IMR-90 (cell line): ENCODE data around the gene ADARB2. TPM values are rescaled to one million over a fixed set of nuclear protein-coding genes. Genes with fewer than 3 reads are reported as not detected.

Experiments
- ATAC-seq: fragments of 200-7000 bp; cut with Tn5 transposase; 2 replicates; pipeline ENCODE4 v1.9.1; 2020; ENCODE audit warnings: low read depth, mild to moderate bottlenecking, moderate library complexity
- BruUV-seq: library from RNA; stranded (reverse); fragments of 400-500 nt; replicated peaks from 2 replicates; lab custom pipeline; 2021; lab: Mats Ljungman, UMichigan
- CTCF ChIA-PET: fragments of 300-600 bp; formaldehyde crosslinking; extraction: SDS; loops from one replicate; lab custom pipeline; 2021; ENCODE audit warnings: antibody characterized with exemption; lab: Yijun Ruan, JAX
- POLR2A ChIA-PET: fragments of 300-600 bp; sonication (Branson Sonifier 250); formaldehyde crosslinking; loops from one replicate; lab custom pipeline; 2022; ENCODE audit warnings: antibody characterized with exemption; ENCODE audit not compliant: unreplicated experiment; lab: Charles Lee
- DNase-seq: peaks from one replicate; pipeline ENCODE4 v3.0.0; 2013
- H2AFZ ChIP-seq: replicated peaks from 2 replicates; pipeline ENCODE3; 2013; ENCODE audit warnings: low read length, mild to moderate bottlenecking; ENCODE audit not compliant: poor library complexity
- H2AK5ac ChIP-seq: 2 replicates; pipeline ENCODE4 v1.6.1; 2013; ENCODE audit warnings: low read depth, low read length, inconsistent platforms
- H2AK9ac ChIP-seq: replicated peaks from 2 replicates; pipeline ENCODE3; 2013; ENCODE audit warnings: mild to moderate bottlenecking, low read depth, low read length, moderate library complexity; ENCODE audit not compliant: poor library complexity
- H2BK120ac ChIP-seq: 2 replicates; pipeline ENCODE4 v1.6.1; 2013; ENCODE audit warnings: low read depth, low read length, inconsistent platforms
- H2BK15ac ChIP-seq: 3 replicates; pipeline ENCODE4 v1.6.1; 2013; ENCODE audit warnings: low read depth, low read length, inconsistent platforms
- H2BK20ac ChIP-seq: 2 replicates; pipeline ENCODE4 v1.6.1; 2013; ENCODE audit warnings: low read depth, mild to moderate bottlenecking, inconsistent platforms, low read length, moderate library complexity
- H2BK5ac ChIP-seq: 2 replicates; pipeline ENCODE4 v1.6.1; 2013; ENCODE audit warnings: mild to moderate bottlenecking, low read depth, low read length, inconsistent platforms; ENCODE audit not compliant: poor library complexity, severe bottlenecking
- H3K14ac ChIP-seq: replicated peaks from 2 replicates; pipeline ENCODE4 v1.6.1; 2013; ENCODE audit warnings: low read depth, low read length, inconsistent platforms
- H3K18ac ChIP-seq: 2 replicates; pipeline ENCODE4 v1.6.1; 2013; ENCODE audit warnings: low read depth, low read length, control low read depth
- H3K23ac ChIP-seq: 2 replicates; pipeline ENCODE4 v1.6.1; 2013; ENCODE audit warnings: low read depth, low read length, inconsistent platforms
- H3K27ac ChIP-seq: 2 replicates; pipeline ENCODE4 v1.5.1; 2013; ENCODE audit warnings: mild to moderate bottlenecking, control low read depth, low read length; ENCODE audit not compliant: insufficient read depth
- H3K27me3 ChIP-seq: 2 replicates; pipeline ENCODE4 v1.6.1; 2013; ENCODE audit warnings: low read length; ENCODE audit not compliant: control insufficient read depth, insufficient read depth
- H3K36me3 ChIP-seq: 2 replicates; pipeline ENCODE4 v1.6.1; 2013; ENCODE audit warnings: low read length, mixed read lengths; ENCODE audit not compliant: control insufficient read depth, insufficient read depth
- H3K4ac ChIP-seq: 2 replicates; pipeline ENCODE4 v1.6.1; 2013; ENCODE audit warnings: low read depth, low read length, inconsistent platforms
- H3K4me1 ChIP-seq: 2 replicates; pipeline ENCODE4 v1.6.1; 2013; ENCODE audit warnings: low read length, mixed read lengths; ENCODE audit not compliant: control insufficient read depth, insufficient read depth
- H3K4me2 ChIP-seq: 2 replicates; pipeline ENCODE4 v1.6.1; 2013; ENCODE audit warnings: low read depth, mild to moderate bottlenecking, control low read depth, low read length, moderate library complexity
- H3K4me3 ChIP-seq: 2 replicates; pipeline ENCODE4 v1.5.1; 2013; ENCODE audit warnings: low read depth, mild to moderate bottlenecking, control low read depth, low read length, moderate library complexity; ENCODE audit not compliant: insufficient read depth
- H3K56ac ChIP-seq: 2 replicates; pipeline ENCODE4 v1.6.1; 2013; ENCODE audit warnings: low read length, inconsistent platforms; ENCODE audit not compliant: insufficient read depth; ENCODE audit errors: extremely low read depth
- H3K79me1 ChIP-seq, 2 experiments: 2 replicates each; pipeline ENCODE4 v1.6.1; 2013; ENCODE audit warnings: low read length in 2 of 2, inconsistent platforms in 1 of 2, low read depth in 1 of 2
- H3K9ac ChIP-seq: 2 replicates; pipeline ENCODE4 v1.6.1; 2013; ENCODE audit warnings: low read depth, low read length, control low read depth
- H3K9me1 ChIP-seq: 2 replicates; pipeline ENCODE4 v1.6.1; 2013; ENCODE audit warnings: low read length, inconsistent platforms; ENCODE audit not compliant: insufficient read depth
- H3K9me3 ChIP-seq: 2 replicates; pipeline ENCODE4 v1.6.1; 2013; ENCODE audit warnings: low read length; ENCODE audit not compliant: control insufficient read depth, insufficient read depth
- H4K20me1 ChIP-seq: 2 replicates; pipeline ENCODE4 v1.6.1; 2013; ENCODE audit warnings: low read length, inconsistent platforms; ENCODE audit not compliant: insufficient read depth
- H4K5ac ChIP-seq: 2 replicates; pipeline ENCODE4 v1.6.1; 2013; ENCODE audit warnings: mild to moderate bottlenecking, low read depth, low read length, control low read depth
- H4K8ac ChIP-seq, 2 experiments: 2 replicates each; pipeline ENCODE4 v1.6.1; 2013; ENCODE audit warnings: low read depth in 2 of 2, low read length in 2 of 2, control low read depth in 1 of 2, inconsistent platforms in 1 of 2
- H4K91ac ChIP-seq: 2 replicates; pipeline ENCODE4 v1.6.1; 2013; ENCODE audit warnings: low read depth, low read length, inconsistent platforms; ENCODE audit not compliant: insufficient read depth
- BHLHE40 ChIP-seq: fragments of 150-350 bp; IDR thresholded peaks from 2 replicates; pipeline ENCODE4 v1.6.1; 2016; ENCODE audit warnings: mild to moderate bottlenecking, low read depth, low read length
- CEBPB ChIP-seq: IDR thresholded peaks from 2 replicates; pipeline ENCODE4 v1.6.1; 2012; ENCODE audit warnings: low read depth, low read length, improper control_type of control experiment
- CHD1 ChIP-seq: IDR thresholded peaks from 2 replicates; pipeline ENCODE4 v1.6.1; 2012; ENCODE audit warnings: low read depth, low read length, improper control_type of control experiment
- FOS ChIP-seq: fragments of 150-350 bp; IDR thresholded peaks from 2 replicates; pipeline ENCODE4 v1.6.1; 2016; ENCODE audit warnings: low read depth, low read length
- MAFK ChIP-seq: IDR thresholded peaks from 2 replicates; pipeline ENCODE4 v1.6.1; 2012; ENCODE audit warnings: low read depth, low read length, improper control_type of control experiment
- MAZ ChIP-seq: IDR thresholded peaks from 2 replicates; pipeline ENCODE4 v1.6.1; 2012; ENCODE audit warnings: low read depth, mild to moderate bottlenecking, low read length, improper control_type of control experiment, moderate library complexity, borderline replicate concordance
- MXI1 ChIP-seq: IDR thresholded peaks from 2 replicates; pipeline ENCODE4 v1.6.1; 2012; ENCODE audit warnings: low read depth, mild to moderate bottlenecking, low read length, moderate library complexity, borderline replicate concordance
- NFE2L2 ChIP-seq: fragments of 150-350 bp; IDR thresholded peaks from 2 replicates; pipeline ENCODE4 v1.6.1; 2016; ENCODE audit warnings: low read depth, mild to moderate bottlenecking, low read length
- POLR2A ChIP-seq: IDR thresholded peaks from 2 replicates; pipeline ENCODE4 v1.6.1; 2012; ENCODE audit warnings: mild to moderate bottlenecking, low read depth, low read length
- RAD21 ChIP-seq: IDR thresholded peaks from 2 replicates; pipeline ENCODE4 v1.6.1; 2012; ENCODE audit warnings: low read length, improper control_type of control experiment
- RCOR1 ChIP-seq: IDR thresholded peaks from 2 replicates; pipeline ENCODE4 v1.6.1; 2012; ENCODE audit warnings: mild to moderate bottlenecking, low read length, improper control_type of control experiment; ENCODE audit not compliant: insufficient replicate concordance
- RFX5 ChIP-seq: IDR thresholded peaks from 2 replicates; pipeline ENCODE4 v1.8.0; 2012; ENCODE audit warnings: low read depth, mild to moderate bottlenecking, low read length, moderate library complexity
- SMC3 ChIP-seq: fragments of 150-350 bp; IDR thresholded peaks from 2 replicates; pipeline ENCODE4 v1.6.1; 2016; ENCODE audit warnings: low read depth, mild to moderate bottlenecking, antibody characterized with exemption, low read length, moderate library complexity
- USF2 ChIP-seq: fragments of 150-350 bp; IDR thresholded peaks from 2 replicates; pipeline ENCODE4 v1.6.1; 2017; ENCODE audit warnings: mild to moderate bottlenecking, antibody characterized with exemption, low read length, low read depth
- WGBS, 2 experiments: methylation state at CpG; one replicate each; pipeline versions ENCODE4 v1.1.5 to v1.1.7; 2013; ENCODE audit warnings: missing lambda C conversion rate in 2 of 2; ENCODE audit not compliant: insufficient read length in 1 of 2; ENCODE audit errors: extremely low coverage in 2 of 2; 5-methylcytosine and 5-hydroxymethylcytosine counted together
- dilution Hi-C: fragments of 300-500 bp; cut with HindIII; formaldehyde crosslinking; loops from one replicate; pipeline ENCODE4 v1.14.3; 2018; ENCODE audit warnings: low sequenced_read_pairs; ENCODE audit not compliant: unreplicated experiment
- in situ Hi-C: fragments of 300-500 bp; cut with MboI; formaldehyde crosslinking; loops from 3 replicates; pipeline ENCODE4 v1.14.3; 2019; ENCODE audit warnings: low sequenced_read_pairs, inconsistent platforms, mixed read lengths
- intact Hi-C: fragments of 100-400 bp; cut with micrococcal nuclease; formaldehyde crosslinking; loops from 2 replicates; pipeline ENCODE4 v1.10.0; 2022
- polyA plus RNA-seq, 3 experiments: library from polyadenylated mRNA; depleted of rRNA; stranded (reverse); fragments of >200 nt; gene quantifications; 2 replicates each; pipeline ENCODE4 v1.2.3, GENCODE V29; 2012; ENCODE audit warnings: low replicate concordance in 1 of 3
- total RNA-seq: library from RNA; depleted of rRNA; stranded (reverse); fragments of >200 nt; gene quantifications from 2 replicates; pipeline ENCODE4 v1.2.3, GENCODE V29; 2012
- TF ChIP-seq, protein P1 (sequence below): fragments of 150-350 bp; IDR thresholded peaks from 2 replicates; pipeline ENCODE4 v1.6.1; 2016; ENCODE audit warnings: low read depth, mild to moderate bottlenecking, low read length, moderate library complexity, borderline replicate concordance
- TF ChIP-seq, protein P2 (sequence below): conservative IDR thresholded peaks from 2 replicates; pipeline ENCODE4 v1.5.1; 2012; ENCODE audit warnings: mild to moderate bottlenecking, low read depth, low read length, improper control_type of control experiment

Gene ADARB2
- total and polyA plus RNA-seq, 2 of the 4 experiments (the other 2 are of a cell fraction): not detected

DNA sequence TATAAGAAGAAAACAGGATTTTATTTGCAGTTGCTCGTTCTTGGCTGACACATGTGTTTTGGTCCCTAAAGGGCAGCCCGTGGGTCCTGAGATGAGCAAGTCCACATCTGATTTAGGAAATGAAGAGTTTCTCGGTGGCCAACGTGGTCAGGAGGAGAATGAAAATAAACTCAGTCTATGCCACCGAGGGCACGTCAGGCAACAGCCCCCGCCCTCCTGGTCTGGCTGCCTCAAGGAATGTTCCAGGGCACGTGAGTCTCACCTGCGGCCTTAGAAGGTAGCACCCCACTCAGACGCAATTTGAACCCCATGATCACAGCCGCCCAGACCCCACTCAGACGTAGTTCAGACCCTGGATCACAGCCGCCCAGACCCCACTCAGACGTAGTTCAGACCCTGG is 197.2 kb downstream of the ADARB2 start:
- no peak overlapping the region for H3K9ac ChIP-seq
- H2BK120ac ChIP-seq: no peak overlapping the region
- no peak overlapping the region for H3K4me2 ChIP-seq
- no peaks in the 10 kb centered on the region for H3K4me1 ChIP-seq
- H4K91ac ChIP-seq: no peak overlapping the region
- no peak overlapping the region for H3K56ac ChIP-seq
- dilution Hi-C loops: no loop called here
- no peak overlapping the region for H2BK15ac ChIP-seq
- ChIA-PET CTCF (no interaction called here), POLR2A (no interaction called here)
- DNase-seq (no peak), ATAC-seq (no peak)
- H3K9me3 ChIP-seq: peaks cover 30% of the 10 kb centered on the region
- in situ Hi-C loops: no loop called here
- no peak overlapping the region for H4K8ac ChIP-seq
- no peak overlapping the region for H3K23ac ChIP-seq
- H3K9me1 ChIP-seq: no peaks in the 10 kb centered on the region
- H4K5ac ChIP-seq: no peak overlapping the region
- H3K14ac ChIP-seq: no peak overlapping the region
- intact Hi-C loops: no loop called here
- no peaks in the 10 kb centered on the region for H3K36me3 ChIP-seq
- H3K18ac ChIP-seq: no peak overlapping the region
- H2BK5ac ChIP-seq: no peak overlapping the region
- no TSS peak for BruUV-seq
- TF ChIP-seq MXI1 (no peak), FOS (no peak), RFX5 (no peak), CHD1 (no peak), SMC3 (no peak), USF2 (no peak), POLR2A (no peak), NFE2L2 (no peak), MAFK (no peak), CEBPB (no peak), MAZ (no peak), RCOR1 (no peak), RAD21 (no peak), BHLHE40 (no peak)
- TF ChIP-seq, protein P1, sequence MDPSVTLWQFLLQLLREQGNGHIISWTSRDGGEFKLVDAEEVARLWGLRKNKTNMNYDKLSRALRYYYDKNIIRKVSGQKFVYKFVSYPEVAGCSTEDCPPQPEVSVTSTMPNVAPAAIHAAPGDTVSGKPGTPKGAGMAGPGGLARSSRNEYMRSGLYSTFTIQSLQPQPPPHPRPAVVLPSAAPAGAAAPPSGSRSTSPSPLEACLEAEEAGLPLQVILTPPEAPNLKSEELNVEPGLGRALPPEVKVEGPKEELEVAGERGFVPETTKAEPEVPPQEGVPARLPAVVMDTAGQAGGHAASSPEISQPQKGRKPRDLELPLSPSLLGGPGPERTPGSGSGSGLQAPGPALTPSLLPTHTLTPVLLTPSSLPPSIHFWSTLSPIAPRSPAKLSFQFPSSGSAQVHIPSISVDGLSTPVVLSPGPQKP: no peak
- TF ChIP-seq, protein P2, sequence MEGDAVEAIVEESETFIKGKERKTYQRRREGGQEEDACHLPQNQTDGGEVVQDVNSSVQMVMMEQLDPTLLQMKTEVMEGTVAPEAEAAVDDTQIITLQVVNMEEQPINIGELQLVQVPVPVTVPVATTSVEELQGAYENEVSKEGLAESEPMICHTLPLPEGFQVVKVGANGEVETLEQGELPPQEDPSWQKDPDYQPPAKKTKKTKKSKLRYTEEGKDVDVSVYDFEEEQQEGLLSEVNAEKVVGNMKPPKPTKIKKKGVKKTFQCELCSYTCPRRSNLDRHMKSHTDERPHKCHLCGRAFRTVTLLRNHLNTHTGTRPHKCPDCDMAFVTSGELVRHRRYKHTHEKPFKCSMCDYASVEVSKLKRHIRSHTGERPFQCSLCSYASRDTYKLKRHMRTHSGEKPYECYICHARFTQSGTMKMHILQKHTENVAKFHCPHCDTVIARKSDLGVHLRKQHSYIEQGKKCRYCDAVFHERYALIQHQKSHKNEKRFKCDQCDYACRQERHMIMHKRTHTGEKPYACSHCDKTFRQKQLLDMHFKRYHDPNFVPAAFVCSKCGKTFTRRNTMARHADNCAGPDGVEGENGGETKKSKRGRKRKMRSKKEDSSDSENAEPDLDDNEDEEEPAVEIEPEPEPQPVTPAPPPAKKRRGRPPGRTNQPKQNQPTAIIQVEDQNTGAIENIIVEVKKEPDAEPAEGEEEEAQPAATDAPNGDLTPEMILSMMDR: no peak
- H2BK20ac ChIP-seq: no peak overlapping the region
- no peak overlapping the region for H2AK5ac ChIP-seq
- 73% methylated on average over 2 of the region's 14 CpGs; no CpG with 5 or more reads in 1 of the 2 experiments for whole genome bisulfite sequencing, 2 experiments
- no peaks in the 10 kb centered on the region for H3K27me3 ChIP-seq
- no peaks in the 10 kb centered on the region for H4K20me1 ChIP-seq
- no peak overlapping the region for H2AFZ ChIP-seq
- H3K79me1 ChIP-seq: no peaks in the 10 kb centered on the region
- no peak overlapping the region for H3K4me3 ChIP-seq
- no peak overlapping the region for H3K27ac ChIP-seq
- H3K4ac ChIP-seq: no peak overlapping the region
- no peak overlapping the region for H2AK9ac ChIP-seq
